Right kidney (tissue), 9 donors: ENCODE measurements around the gene ARHGAP25.

Experiments
- DNase-seq: peaks from one replicate; pipeline ENCODE4 v3.0.0-alpha.2; 2016
- long read RNA-seq, 8 donors: transcript quantifications; one replicate each; lab custom pipeline, GENCODE V29; 2026

The ARHGAP25 gene, protein sequence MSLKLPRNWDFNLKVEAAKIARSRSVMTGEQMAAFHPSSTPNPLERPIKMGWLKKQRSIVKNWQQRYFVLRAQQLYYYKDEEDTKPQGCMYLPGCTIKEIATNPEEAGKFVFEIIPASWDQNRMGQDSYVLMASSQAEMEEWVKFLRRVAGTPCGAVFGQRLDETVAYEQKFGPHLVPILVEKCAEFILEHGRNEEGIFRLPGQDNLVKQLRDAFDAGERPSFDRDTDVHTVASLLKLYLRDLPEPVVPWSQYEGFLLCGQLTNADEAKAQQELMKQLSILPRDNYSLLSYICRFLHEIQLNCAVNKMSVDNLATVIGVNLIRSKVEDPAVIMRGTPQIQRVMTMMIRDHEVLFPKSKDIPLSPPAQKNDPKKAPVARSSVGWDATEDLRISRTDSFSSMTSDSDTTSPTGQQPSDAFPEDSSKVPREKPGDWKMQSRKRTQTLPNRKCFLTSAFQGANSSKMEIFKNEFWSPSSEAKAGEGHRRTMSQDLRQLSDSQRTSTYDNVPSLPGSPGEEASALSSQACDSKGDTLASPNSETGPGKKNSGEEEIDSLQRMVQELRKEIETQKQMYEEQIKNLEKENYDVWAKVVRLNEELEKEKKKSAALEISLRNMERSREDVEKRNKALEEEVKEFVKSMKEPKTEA
- long read RNA-seq, donor 1, partial matches to known transcripts = 0 of 1 reads
- long read RNA-seq, donor 1, other reads (novel, unspliced or antisense) = 0 of 1 reads
- long read RNA-seq, donor 2 = 0 reads
- long read RNA-seq, donor 3 = 0 reads
- long read RNA-seq, donor 4, partial matches to known transcripts = 0 of 2 reads
- long read RNA-seq, donor 4, other reads (novel, unspliced or antisense) = 0 of 2 reads
- long read RNA-seq, donor 5 = 0 reads
- long read RNA-seq, donor 6, partial matches to known transcripts = 0 of 1 reads
- long read RNA-seq, donor 6, other reads (novel, unspliced or antisense) = 0 of 1 reads
- long read RNA-seq, donor 7, partial matches to known transcripts = 0 of 1 reads
- long read RNA-seq, donor 7, other reads (novel, unspliced or antisense) = 0 of 1 reads
- long read RNA-seq, donor 8, partial matches to known transcripts = 0 of 1 reads
- long read RNA-seq, donor 8, other reads (novel, unspliced or antisense) = 0 of 1 reads

DNA sequence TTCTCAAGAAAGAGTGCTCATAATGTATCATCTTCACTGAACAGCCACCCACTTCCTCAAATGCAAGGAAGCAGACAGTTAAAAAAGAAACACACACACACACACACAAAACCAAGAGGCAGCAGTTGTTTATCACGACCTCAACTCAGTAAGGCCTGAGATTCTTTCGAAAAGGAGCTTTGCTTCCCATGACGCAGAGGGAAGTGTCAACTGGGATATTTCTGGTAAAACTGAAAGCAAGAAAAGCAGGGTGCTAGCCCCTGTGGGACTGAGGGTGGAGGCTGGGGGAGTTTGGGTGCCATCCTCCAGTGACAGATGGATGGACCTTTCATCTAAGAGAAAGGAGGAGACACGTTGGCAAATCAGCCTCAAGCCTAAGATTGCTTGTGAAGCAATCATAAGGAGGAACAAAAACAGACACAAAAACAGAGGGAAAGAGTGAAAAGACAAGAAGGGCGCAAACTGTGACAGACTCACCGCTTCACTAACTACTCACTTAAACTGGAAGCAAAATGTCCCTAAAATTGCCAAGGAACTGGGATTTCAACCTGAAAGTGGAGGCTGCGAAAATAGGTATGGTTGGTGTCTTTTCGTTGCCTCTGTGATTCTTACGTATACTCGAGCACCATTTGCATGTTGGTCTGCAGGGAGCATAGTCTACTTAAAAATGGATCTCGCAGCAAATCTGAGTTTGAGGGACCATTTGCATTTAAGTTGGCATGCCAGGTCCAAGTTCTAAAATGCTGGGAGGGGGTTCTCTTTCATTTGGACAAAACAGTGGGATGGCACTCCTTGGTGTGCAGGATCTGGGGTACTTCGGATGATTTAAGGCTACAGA lies at the start of gene ARHGAP25:
Gene ARHGAP25 (plus strand): TSS at position 124 of the 838 bp plus-strand sequence. CDS start 389 bp downstream, at position 513.
- DNase-seq = no peak

DNA sequence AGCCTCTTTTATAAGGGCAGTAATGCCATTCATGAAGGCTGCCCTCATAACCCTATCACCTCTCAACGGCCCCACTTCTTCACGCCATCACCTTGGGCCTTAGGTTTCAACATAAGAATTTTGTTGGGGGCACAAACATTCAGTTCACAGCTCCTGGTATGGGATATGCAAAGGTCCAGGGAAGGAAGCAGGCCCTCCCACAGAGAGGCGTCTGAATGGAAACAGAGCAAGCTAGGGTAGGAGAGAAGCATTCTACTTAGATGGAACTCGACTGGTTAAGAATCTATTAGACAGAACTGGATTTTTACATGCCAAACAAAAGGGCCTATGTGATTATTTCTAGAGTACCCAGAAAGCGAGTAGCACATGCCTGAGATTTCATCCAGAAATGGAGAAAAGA lies 48.4 kb upstream of the ARHGAP25 start:
- no peak for DNase-seq

DNA sequence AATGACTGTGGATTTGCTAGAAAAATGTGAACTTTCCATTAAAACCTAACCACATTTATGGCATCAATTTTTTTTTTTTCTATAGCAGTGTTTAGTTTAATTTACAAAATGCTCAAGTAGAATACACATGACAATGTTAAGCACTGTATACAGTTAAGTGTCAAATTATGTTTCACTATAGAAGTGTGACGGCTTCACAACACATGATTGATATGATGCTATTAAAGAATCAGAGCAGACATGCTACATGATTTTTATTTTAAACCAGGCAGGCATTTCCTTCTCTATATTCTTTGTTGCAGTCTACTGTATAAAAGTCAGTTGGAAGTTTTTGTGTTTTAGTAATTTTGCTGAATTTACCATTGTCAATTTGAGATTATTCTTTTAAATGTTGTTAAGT lies 47.6 kb upstream of the ARHGAP25 start:
- DNase-seq = no peak

DNA sequence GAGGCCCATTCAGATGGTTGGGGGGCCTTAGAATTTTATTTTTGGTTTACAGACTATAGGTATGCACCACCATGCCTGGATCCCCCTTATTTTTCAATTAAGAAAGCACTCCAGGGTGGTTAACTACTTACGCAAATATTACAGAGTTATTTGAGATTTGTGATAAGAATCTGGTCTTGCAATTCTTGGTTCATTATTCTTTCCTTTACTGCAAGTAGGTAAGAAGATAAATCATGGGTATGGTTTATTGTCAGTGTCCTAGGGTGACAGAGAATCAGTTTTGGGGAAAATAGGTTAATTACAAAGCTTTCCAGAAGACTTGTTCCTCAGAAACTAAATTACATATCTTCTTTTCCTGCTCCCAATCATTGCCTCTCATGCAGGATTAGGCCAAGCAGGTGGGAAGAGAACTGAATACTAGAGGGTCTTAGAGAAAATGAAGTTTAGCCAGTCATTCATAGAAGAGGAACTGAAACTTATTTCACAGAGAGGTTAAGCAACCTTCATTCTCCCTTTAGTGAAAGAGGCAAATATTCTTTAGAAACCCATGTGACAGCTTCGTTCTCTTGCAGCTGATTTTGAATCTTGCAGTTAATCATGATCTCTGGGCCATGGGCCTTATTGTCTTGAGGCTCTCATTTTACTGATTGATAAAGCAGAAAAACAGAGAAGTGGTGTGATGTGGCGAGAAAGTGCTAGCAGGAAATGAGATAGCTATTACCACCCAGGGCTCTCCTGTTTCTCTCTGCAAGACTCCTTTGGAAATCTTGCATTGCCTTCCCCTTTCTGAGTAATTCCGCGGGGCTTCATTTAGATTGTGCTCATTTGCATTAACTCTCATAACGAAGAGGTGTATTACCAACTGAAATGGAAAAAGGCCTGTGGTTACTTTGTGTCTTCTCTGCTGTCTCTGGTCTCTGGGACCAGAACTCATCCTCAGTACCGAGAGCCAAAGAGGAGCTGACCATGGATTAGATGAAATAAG lies 44.8 kb upstream of the ARHGAP25 start:
- DNase-seq = no peak

DNA sequence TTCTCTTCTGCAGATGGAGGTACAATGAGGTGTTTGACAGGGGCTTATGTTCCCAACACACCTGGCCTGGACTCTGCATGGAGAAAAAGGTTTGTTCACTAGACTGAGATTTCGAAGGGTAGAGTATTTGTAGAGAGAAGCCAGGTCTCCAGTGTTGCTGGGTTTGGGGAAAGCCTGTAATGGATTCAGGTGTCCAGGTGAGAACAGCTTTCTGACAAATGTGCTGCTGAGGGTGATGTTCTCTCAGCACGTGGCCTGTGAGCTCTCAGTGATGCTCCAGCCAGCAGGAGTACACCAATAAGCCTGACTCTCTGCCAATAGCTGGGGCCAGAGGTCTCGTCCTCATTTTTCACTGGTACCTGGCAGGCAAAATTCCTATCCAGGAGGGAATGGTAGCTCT lies 43.8 kb upstream of the ARHGAP25 start:
- DNase-seq = no peak

DNA sequence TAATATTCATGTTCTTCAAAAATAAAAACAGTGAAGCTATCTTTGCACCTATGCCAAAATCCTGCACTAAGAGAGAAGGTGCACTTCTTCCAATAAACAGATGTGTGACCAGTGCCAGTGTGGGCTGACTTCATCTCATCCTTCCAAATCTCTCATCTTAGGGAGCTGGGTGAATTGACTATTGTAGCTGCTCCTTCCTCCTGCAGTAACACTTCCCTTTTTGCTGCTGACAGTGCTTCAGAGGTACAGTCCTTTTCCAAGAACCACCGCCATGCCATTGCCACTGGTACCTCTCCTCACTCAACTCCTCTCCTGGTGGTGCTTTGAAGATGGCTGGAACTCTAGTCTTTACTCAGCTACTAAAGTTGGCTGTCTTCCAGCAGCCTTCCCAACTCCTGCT lies 42.1 kb upstream of the ARHGAP25 start:
- no peak for DNase-seq

DNA sequence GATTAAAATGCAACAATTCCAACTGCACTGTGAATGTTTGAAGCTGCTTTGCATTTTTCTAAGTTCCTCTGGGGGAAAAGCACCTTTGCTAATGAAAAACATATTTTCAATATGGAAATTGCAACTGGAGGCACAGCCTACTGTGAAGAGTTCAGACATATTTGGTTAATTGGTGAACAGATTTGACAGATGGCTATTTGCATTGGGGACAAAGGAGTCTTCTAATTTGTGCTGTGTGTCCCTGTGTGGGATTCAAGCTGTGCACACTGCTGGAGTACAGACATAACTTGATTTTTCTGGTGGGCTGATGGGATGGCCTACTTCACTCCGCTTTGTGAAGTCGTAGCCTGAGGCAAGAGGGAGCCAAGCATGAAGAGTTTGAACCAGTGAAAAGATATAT lies 40.7 kb upstream of the ARHGAP25 start:
- no peak for DNase-seq

DNA sequence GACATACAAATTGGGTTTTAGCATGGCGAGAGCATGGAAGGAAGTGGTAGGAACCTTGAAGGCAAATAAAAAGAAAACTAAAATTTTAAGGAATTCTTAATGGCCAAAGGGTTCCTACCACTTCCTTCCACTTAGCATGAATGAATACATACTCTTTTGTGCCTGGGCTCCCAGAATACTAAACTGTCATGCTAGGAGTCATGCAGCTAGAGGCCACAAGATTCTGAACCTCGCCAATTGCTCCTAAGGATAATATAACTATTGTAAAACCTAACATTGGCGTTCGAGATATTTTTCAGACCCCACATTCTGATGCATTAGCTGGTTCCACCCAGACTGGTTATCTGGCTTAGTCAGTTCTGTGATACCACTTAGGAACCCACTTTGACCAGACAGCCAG lies 38.6 kb upstream of the ARHGAP25 start:
- DNase-seq = no peak

DNA sequence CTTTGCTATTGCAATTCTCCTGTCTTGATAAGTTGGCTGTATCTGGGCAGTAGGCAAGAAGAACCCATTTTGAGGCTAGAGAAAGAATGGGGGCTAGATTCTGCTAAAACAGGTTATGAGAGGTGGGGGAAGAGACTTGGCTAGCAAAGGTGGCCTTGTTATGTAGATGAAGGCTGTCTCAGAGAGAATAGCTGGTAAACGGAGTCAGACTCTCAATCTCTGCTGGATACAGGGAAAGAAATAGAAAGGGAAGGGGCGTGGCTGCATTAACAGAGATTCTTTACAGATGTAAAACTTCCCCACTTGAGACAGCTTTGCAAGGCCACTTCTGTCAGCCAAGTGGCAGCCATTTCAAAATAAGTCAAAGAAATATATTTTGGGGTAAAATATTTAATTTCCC lies 38.1 kb upstream of the ARHGAP25 start:
- no peak for DNase-seq

DNA sequence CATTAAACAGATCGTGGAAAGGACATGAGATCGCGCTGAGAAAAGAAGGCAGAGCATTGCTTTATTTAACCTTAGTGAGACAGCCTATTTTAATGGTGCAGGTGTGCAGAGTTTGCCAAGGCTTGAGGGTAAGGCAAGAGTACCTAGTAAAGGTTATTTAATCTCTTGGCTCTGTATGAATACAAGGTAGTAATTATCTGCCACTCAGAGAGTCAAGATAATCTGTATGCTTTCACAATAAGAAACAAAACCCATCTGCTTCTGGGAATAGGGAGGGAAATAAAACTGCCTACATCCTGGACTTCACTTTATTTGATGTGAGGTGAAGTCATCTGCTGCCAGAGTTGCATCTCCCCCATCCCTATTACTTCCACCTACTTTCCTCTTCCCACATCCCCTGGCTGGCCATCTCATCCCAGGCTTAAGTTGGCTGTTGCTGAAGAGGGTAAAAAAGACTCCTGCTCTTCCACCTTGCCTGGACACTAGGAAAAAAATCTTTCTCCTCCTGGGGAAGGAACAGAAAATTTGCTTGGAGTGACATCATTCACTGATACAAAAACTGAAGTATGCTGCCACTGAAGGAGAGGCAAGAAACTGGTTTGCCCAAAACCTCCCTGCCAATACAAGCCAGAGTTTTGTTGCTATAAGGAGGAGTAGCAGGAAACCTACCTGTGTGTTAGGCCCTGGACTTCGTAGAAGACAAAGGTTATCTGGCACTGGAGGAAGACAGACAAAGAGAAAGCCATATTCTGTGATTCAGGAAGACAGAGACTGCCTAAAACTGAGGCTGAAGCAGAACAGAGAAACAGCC lies 35.8 kb upstream of the ARHGAP25 start:
- DNase-seq = no peak

DNA sequence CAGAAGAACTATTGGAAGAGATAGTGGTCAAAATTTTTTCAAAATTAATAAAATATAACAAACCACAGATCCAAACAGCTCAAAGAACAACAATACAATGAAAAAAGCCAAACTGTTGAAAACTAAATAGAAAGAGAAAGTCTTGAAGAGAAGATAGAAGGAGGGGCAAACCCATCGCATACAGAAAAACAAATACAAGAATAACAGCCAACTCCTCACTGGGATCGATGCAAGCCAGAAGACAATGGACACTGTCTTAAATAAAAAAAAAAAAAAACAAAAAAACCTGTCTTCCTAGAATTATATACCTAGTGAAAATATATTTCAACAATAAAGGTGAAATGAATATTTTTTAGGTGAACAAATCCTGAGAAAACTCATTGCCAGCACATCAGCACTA lies 34.1 kb upstream of the ARHGAP25 start:
- no peak for DNase-seq

DNA sequence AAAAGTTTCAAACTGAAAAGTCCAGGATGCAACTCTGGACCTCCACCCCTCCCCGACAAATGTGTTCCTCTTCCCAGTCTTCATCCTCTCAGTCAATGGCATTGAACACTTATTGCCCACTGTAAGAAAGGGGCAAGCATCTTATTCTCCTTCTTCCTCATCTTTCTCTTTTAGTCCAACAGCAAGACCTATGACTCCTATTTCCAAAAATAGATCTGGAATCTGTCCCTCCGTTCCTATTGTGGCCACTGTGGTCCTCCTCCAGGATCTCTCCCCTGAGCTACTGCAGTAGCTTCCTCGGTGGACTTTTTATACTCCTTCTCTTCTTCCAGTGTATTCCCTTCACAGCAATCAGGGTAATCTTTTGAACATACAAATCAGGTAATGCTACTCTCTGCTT lies 28.0 kb upstream of the ARHGAP25 start:
- no peak for DNase-seq

DNA sequence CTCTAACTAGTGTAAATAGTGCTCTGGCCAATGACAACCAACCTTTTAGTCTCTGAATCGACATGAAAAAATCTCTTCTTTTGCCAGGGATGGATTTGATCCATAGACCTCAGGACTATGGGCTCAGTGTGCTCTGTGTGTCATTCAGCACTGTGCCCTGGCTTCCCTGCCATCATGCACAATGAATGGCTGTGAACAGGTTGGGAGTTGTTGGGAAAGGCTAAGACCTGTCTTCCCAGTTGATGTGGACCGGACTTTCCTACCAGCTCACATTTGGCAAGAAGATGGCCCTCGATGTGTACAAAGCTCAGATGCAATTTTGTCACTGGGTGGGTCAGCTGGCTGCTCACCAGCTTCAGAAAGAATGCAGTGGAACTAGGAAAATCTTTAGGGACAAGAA lies 26.0 kb upstream of the ARHGAP25 start:
- DNase-seq = no peak

DNA sequence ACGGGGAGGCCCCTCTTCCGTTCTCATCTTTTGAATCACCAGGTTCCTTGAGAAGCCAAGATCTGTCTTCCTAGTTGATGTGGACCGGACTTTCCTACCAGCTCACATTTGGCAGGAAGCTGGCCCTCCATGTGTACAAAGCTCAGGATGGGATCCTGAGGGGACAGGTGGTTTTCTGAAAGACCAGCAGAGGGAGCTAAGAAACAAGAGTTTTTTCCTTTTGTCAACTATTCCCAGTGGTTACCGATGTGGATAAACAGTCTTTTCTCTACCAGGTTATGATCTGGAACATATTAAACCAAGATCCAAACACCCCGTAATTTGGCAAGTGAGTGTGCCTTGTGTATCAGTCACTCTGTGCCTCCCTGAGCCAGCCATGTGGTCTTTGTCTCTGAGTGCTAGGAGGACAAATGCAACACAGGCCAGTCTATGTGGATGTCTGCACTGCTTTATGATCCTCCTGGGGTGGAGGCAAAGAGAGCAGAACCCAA lies 25.1 kb upstream of the ARHGAP25 start:
- peak; percentile 22 for DNase-seq

DNA sequence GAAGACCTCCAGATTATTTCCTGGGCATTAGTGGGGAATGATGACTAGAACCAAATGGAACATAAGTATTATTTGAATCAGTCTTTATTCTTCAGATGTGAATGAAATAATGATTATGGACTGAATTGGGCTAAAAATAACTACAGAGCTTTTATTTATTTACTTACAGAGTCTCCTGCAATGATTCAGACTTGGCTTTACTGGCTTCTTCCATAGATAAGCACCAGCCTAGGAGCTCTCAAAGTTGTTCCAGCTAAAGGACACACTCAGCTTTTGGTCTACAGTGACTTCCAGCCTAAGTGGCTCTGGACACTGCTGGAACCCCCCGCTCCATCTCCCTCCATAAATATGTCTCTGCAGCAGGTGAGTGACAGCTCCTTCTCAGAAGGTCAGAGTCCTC lies 24.3 kb upstream of the ARHGAP25 start:
- DNase-seq = no peak

DNA sequence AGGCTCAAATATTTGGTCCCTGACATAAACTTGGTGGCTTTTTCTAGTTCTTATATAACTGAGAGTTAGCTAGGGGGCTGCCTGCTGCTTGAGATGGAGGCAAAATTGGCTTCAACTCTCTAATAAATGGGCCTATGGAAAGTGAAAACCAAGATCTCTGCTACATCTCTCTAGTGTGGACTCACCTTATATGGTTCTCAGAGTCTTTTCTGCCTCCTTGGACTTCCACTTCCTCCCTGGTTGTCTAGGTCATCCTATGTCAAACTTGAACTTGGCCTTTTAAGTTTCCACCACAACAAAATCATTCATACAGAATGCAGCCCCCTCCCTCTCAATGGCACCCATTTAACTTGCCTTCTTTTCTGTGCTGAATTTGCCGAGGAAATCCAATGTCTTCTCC lies 23.9 kb upstream of the ARHGAP25 start:
- no peak for DNase-seq

DNA sequence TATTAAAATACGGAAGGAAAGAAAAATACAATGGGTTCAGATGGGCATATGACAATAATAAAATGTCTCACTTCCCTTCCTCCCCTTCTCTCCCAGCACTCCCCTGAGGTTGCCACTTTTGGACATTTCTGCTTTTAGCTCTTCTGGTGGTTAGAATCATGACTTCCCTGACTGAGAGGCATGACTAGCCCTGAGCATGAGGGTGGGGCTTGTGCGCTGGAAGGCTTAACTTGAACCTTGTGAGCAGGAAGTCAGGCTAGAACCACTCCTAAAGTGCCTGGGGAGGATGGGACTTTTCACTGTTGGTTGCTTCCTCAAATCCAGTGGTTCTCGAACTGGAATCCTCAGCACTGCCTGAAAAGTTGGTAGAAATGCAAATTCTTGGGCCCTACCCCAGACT lies 19.7 kb upstream of the ARHGAP25 start:
- no peak for DNase-seq

DNA sequence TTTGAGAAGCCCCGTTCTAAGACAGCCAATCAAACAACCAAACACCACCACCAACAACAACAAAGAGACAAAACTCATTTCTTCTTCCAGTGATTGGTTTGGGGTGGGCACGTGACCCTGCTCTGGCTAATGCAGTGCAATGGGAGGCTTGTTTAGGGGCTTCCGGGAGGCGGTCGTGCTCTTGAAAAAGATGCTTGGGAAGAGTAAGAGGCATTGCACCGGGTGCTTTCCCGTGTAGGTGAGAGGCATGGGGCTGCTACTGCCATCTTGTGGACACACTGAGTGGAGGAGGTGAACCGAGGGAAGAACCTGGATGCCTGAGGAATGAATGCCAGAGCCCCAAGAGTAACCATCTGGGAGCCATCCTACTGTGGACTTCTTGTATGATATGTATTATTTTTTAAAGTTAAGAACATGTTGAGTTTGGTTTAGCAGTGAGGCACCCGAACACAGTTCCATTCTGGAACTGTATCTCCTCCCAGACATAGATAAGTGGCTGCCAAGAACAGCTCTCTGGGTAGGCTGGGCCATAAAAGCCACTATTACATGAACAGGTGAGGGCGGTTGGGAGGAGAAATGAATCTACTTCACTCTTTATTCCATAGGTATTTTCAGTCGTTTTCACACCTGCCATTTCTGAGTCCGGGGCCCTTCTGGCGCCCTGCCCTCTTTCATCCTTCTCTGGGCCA lies 19.1 kb upstream of the ARHGAP25 start:
- DNase-seq = peak; percentile 12
